Measurements from ENCODE around the gene TF. TPM values are rescaled to one million over a fixed set of nuclear protein-coding genes. Genes with fewer than 3 reads are reported as not detected.

The TF gene
- 1 to 10 TPM; 1.9 to 8.8 (median 3.9) TPM for total RNA-seq

GRCh38 chr3:133745981-133746711 is at the start of gene TF:
TSS of gene TF (plus strand) at chr3:133746393. CDS start at chr3:133746441, 48 bp downstream.
- WGBS, 2 donors, result 7 to 10% methylated on average over 36 to 43 of the region's 50 CpGs
- TF ChIP-seq CTCF (IDR thresholded peaks at IDR 0.05) (peak in 1 of 3 donors; percentile 31), POLR2A (IDR thresholded peaks at IDR 0.05) (no peak)
- no peak for DNase-seq (ENCODE audit: low spot score in 2 of 2)
- H3K4me3 ChIP-seq (ENCODE audit: low read depth, poor library complexity, severe bottlenecking), result peak within 1 kb of the TSS; percentile 4
- intact Hi-C loops (cut with DNase I; ENCODE audit: low total_unique reads), result no loop called here

GRCh38 chr3:133697960-133698359 is 48.2 kb upstream of the TF start:
- no peak overlapping the region for H3K4me3 ChIP-seq (ENCODE audit: low read depth, poor library complexity, severe bottlenecking)
- WGBS, 2 donors, result 82 to 91% methylated on average over 2 of the region's 2 CpGs
- no peak for DNase-seq (ENCODE audit: low spot score in 2 of 2)
- TF ChIP-seq POLR2A (IDR thresholded peaks at IDR 0.05) (no peak), CTCF (IDR thresholded peaks at IDR 0.05) (no peak)
- intact Hi-C loops (cut with DNase I; ENCODE audit: low total_unique reads), result no loop called here

- WGBS, 2 donors, result 70 to 79% methylated on average over 2 of the region's 2 CpGs
- TF ChIP-seq POLR2A (IDR thresholded peaks at IDR 0.05) (no peak), CTCF (IDR thresholded peaks at IDR 0.05) (no peak)
- no peak overlapping the region for H3K4me3 ChIP-seq (ENCODE audit: low read depth, poor library complexity, severe bottlenecking)
- no peak for DNase-seq (ENCODE audit: low spot score in 2 of 2)
- intact Hi-C loops (cut with DNase I; ENCODE audit: low total_unique reads), result no loop called here
These were observed 46.7 kb upstream of the TF start for GRCh38 chr3:133699467-133699866.

GRCh38 chr3:133699903-133700302 is 46.3 kb upstream of the TF start:
- no peak overlapping the region for H3K4me3 ChIP-seq (ENCODE audit: low read depth, poor library complexity, severe bottlenecking)
- WGBS, 2 donors, result 78 to 80% methylated on average over 3 of the region's 3 CpGs
- intact Hi-C loops (cut with DNase I; ENCODE audit: low total_unique reads), result no loop called here
- DNase-seq (ENCODE audit: low spot score in 2 of 2), result no peak
- TF ChIP-seq CTCF (IDR thresholded peaks at IDR 0.05) (no peak), POLR2A (IDR thresholded peaks at IDR 0.05) (no peak)

GRCh38 chr3:133700351-133700750 is 45.8 kb upstream of the TF start:
- TF ChIP-seq POLR2A (IDR thresholded peaks at IDR 0.05), result no peak
- no peak for TF ChIP-seq CTCF (IDR thresholded peaks at IDR 0.05)
- 79 to 85% methylated on average over 6 of the region's 6 CpGs for WGBS, 2 donors
- intact Hi-C loops (cut with DNase I; ENCODE audit: low total_unique reads), result no loop called here
- H3K4me3 ChIP-seq (ENCODE audit: low read depth, poor library complexity, severe bottlenecking), result no peak overlapping the region
- DNase-seq (ENCODE audit: low spot score in 2 of 2), result no peak
